Measurements from ENCODE around the gene DDX4. TPM values are rescaled to one million over a fixed set of nuclear protein-coding genes. Genes with fewer than 3 reads are reported as not detected.

The DDX4 gene
- total and polyA plus RNA-seq, 9 of the 15 experiments (the other 6 are each of a cell fraction or from before 2014, with no cell fraction given) = not detected

DNA sequence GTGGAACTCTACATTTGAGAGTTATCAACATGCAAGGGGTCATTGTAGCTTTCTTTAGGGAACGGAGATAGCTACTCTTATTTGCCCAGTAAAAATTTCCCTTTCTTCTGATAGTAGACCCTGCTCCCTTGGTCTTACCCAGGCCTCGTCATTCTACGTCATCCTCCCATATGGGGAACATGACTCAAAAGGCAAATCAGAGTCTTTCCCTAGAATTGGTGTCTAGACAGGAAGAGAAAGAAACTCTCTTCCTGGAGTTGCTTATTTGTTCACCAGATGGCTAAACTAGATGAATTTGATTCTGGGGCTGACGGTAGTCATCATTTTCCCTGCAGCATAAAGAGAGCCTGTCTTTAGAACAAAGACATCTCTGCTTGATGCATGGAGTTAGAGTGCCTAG, 13.6 kb upstream of the DDX4 start (continued):
- TF ChIP-seq, protein P1, sequence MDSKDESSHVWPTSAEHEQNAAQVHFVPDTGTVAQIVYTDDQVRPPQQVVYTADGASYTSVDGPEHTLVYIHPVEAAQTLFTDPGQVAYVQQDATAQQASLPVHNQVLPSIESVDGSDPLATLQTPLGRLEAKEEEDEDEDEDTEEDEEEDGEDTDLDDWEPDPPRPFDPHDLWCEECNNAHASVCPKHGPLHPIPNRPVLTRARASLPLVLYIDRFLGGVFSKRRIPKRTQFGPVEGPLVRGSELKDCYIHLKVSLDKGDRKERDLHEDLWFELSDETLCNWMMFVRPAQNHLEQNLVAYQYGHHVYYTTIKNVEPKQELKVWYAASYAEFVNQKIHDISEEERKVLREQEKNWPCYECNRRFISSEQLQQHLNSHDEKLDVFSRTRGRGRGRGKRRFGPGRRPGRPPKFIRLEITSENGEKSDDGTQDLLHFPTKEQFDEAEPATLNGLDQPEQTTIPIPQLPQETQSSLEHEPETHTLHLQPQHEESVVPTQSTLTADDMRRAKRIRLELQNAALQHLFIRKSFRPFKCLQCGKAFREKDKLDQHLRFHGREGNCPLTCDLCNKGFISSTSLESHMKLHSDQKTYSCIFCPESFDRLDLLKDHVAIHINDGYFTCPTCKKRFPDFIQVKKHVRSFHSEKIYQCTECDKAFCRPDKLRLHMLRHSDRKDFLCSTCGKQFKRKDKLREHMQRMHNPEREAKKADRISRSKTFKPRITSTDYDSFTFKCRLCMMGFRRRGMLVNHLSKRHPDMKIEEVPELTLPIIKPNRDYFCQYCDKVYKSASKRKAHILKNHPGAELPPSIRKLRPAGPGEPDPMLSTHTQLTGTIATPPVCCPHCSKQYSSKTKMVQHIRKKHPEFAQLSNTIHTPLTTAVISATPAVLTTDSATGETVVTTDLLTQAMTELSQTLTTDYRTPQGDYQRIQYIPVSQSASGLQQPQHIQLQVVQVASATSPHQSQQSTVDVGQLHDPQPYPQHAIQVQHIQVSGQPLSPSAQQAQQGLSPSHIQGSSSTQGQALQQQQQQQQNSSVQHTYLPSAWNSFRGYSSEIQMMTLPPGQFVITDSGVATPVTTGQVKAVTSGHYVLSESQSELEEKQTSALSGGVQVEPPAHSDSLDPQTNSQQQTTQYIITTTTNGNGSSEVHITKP (IDR thresholded peaks at IDR 0.05; ENCODE audit: partially characterized antibody) = peak; percentile 33
- no peak for TF ChIP-seq HNRNPLL (IDR thresholded peaks at IDR 0.05; ENCODE audit: low read depth, low read length, poor library complexity, severe bottlenecking)

DNA sequence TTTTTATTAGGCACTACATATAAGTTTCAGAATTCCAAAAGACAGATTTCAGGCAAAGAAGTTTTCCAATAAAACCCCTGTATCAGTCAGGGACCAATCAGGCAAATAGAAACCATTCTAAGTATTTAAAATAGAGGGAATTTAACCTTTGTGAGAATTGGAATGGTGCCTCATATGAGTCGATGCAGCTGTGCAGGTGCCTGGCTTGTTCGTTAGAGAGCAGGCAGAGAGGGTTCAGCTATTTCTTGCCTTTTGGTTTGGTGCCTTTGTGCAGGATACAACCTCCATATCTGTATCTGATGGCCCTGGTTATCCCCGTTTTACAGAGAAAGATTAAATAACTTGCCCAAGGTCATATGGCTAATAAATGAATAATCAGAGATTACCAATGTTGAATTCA, 6.0 kb upstream of the DDX4 start:
- H4K20me1 ChIP-seq (replicated peaks; ENCODE audit: control insufficient read depth, insufficient read depth, low read length) = no peaks in the 10 kb centered on the region; the same call in 1 of the 2 replicates
- ATAC-seq (no peak), DNase-seq (ENCODE audit: extremely low read depth in 1 of 4, low spot score in 3 of 4) (no peak), FAIRE-seq (no peak)
- 0% methylated on average over 3 of the region's 3 CpGs for whole genome bisulfite sequencing (ENCODE audit: insufficient coverage, low coverage, missing lambda C conversion rate)
- POLR2A ChIA-PET = no interaction called here
- H3K4me3 ChIP-seq = no peak overlapping the region
- no peak overlapping the region for H3K27ac ChIP-seq (ENCODE audit: extremely low read depth, low read depth, low read length)
- intact Hi-C loops (cut with micrococcal nuclease) = no loop called here
- H3K9ac ChIP-seq (ENCODE audit: insufficient read depth in 1 of 2, low read depth in 2 of 2, low read length in 2 of 2) = no peak overlapping the region
- no peaks in the 10 kb centered on the region for H3K9me1 ChIP-seq (ENCODE audit: control insufficient read depth, insufficient read depth, low read length)
- no peaks in the 10 kb centered on the region for H3K9me3 ChIP-seq (replicated peaks; ENCODE audit: control insufficient read depth, insufficient read depth, low read depth, low read length)
- in situ Hi-C loops (cut with MboI) = no loop called here
- peak overlapping the region; percentile 82; the same call in 1 of the 2 replicates for H2AFZ ChIP-seq (ENCODE audit: low read depth, low read length)
- H3K4me2 ChIP-seq (ENCODE audit: insufficient read depth, low read length) = no peak overlapping the region
- no TSS peak for BruUV-seq (replicated peaks)
- no peaks in the 10 kb centered on the region for H3K4me1 ChIP-seq (replicated peaks in 1 of 2; ENCODE audit: control insufficient read depth in 2 of 2, insufficient read depth in 2 of 2, low read length in 2 of 2)
- no peaks in the 10 kb centered on the region for H3K79me2 ChIP-seq (ENCODE audit: control insufficient read depth, insufficient read depth, low read length)
- CTCF ChIA-PET (ENCODE audit: low intra/inter-chr PET ratio) = no interaction called here
- H3K27me3 ChIP-seq (ENCODE audit: control insufficient read depth in 2 of 2, insufficient read depth in 2 of 2, low read length in 2 of 2) = peaks cover 0 to 5% of the 10 kb centered on the region in 2 experiments; a peak in 1 of 5 replicates
- H3K36me3 ChIP-seq (ENCODE audit: control insufficient read depth, insufficient read depth, low read length) = no peaks in the 10 kb centered on the region
- TF ChIP-seq, protein P2, sequence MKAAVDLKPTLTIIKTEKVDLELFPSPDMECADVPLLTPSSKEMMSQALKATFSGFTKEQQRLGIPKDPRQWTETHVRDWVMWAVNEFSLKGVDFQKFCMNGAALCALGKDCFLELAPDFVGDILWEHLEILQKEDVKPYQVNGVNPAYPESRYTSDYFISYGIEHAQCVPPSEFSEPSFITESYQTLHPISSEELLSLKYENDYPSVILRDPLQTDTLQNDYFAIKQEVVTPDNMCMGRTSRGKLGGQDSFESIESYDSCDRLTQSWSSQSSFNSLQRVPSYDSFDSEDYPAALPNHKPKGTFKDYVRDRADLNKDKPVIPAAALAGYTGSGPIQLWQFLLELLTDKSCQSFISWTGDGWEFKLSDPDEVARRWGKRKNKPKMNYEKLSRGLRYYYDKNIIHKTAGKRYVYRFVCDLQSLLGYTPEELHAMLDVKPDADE (conservative IDR thresholded peaks at IDR 0.05; ENCODE audit: control insufficient read depth, low read depth, low read length) = no peak
- TF ChIP-seq, protein P3, sequence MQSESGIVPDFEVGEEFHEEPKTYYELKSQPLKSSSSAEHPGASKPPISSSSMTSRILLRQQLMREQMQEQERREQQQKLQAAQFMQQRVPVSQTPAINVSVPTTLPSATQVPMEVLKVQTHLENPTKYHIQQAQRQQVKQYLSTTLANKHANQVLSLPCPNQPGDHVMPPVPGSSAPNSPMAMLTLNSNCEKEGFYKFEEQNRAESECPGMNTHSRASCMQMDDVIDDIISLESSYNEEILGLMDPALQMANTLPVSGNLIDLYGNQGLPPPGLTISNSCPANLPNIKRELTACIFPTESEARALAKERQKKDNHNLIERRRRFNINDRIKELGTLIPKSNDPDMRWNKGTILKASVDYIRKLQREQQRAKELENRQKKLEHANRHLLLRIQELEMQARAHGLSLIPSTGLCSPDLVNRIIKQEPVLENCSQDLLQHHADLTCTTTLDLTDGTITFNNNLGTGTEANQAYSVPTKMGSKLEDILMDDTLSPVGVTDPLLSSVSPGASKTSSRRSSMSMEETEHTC (IDR thresholded peaks at IDR 0.05) = no peak
- no peak for TF ChIP-seq KAT8 (IDR thresholded peaks at IDR 0.05; ENCODE audit: low read depth)
- TF ChIP-seq, protein P4, sequence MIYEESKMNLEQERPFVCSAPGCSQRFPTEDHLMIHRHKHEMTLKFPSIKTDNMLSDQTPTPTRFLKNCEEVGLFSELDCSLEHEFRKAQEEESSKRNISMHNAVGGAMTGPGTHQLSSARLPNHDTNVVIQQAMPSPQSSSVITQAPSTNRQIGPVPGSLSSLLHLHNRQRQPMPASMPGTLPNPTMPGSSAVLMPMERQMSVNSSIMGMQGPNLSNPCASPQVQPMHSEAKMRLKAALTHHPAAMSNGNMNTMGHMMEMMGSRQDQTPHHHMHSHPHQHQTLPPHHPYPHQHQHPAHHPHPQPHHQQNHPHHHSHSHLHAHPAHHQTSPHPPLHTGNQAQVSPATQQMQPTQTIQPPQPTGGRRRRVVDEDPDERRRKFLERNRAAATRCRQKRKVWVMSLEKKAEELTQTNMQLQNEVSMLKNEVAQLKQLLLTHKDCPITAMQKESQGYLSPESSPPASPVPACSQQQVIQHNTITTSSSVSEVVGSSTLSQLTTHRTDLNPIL (CRISPR knock-in tag; IDR thresholded peaks at IDR 0.05) = no peak
- no peak for TF ChIP-seq KHSRP (IDR thresholded peaks at IDR 0.05)
- TF ChIP-seq PYGO2 (tag; IDR thresholded peaks at IDR 0.05) = no peak
- TF ChIP-seq, protein P5, sequence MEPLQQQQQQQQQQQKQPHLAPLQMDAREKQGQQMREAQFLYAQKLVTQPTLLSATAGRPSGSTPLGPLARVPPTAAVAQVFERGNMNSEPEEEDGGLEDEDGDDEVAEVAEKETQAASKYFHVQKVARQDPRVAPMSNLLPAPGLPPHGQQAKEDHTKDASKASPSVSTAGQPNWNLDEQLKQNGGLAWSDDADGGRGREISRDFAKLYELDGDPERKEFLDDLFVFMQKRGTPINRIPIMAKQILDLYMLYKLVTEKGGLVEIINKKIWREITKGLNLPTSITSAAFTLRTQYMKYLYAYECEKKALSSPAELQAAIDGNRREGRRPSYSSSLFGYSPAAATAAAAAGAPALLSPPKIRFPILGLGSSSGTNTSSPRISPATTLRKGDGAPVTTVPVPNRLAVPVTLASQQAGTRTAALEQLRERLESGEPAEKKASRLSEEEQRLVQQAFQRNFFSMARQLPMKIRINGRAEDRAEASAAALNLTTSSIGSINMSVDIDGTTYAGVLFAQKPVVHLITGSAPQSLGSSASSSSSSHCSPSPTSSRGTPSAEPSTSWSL (CRISPR knock-in tag; IDR thresholded peaks at IDR 0.05; ENCODE audit: borderline replicate concordance) = no peak
- no peak for TF ChIP-seq SIN3B (IDR thresholded peaks at IDR 0.05; ENCODE audit: low read depth)
- TF ChIP-seq RAD51 (IDR thresholded peaks at IDR 0.05; ENCODE audit: borderline replicate concordance, low read depth) = no peak
- TF ChIP-seq NCOA2 (IDR thresholded peaks at IDR 0.05; ENCODE audit: partially characterized antibody in 2 of 2) = no peak
